Activated gamma-delta T cell (primary cell): ENCODE measurements around the gene KCNMA1.
"Not testable (repeated sequence)": the region's sequence is repeated elsewhere in the genome, so short reads cannot be mapped to it uniquely, and the experiment has no call there.

ENCODE experiments used
- DNase-seq: peaks from one replicate; lab custom pipeline; 2025; lab: John Stamatoyannopoulos, UW

The KCNMA1 gene

DNA sequence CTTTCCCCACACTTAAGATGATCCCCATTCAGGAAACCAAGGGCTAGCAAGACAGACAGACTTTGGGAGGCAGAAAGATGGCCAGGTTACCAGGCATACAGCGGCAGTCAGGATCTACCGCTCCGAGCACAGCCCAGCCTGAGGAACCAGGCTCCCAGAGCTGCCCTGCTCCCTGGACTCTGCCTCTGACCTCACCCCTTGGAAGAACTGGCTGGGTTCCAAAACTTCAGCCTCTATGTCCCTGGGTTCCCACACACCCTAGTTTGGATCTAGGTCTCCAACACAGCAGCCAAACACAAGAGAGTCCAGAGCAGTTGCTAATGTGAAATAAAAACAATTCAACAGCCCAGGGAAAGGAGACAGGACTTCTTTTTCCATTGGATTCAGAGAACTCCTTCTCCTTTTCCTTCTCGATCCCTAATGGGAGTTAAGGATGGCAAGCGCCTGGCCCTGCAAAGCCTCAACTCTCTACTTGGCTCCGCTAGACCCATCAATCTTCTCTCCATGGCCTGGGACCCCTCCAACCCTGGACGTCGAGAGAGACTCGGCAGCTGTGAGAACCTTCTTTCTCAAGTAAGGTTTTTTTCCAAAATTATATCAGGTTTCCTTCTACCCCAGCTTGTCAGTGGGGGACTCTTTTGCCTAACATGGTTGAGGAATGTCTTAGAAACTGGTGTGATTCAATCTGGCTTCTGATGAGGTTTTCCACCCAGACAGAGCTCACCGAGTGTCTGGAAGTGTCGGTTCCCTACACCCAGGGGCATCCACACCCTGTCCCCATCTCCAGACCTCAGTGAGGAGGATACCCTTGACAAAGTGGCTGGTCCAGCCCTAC lies 219.6 kb downstream of the KCNMA1 start:
- no peak for DNase-seq

DNA sequence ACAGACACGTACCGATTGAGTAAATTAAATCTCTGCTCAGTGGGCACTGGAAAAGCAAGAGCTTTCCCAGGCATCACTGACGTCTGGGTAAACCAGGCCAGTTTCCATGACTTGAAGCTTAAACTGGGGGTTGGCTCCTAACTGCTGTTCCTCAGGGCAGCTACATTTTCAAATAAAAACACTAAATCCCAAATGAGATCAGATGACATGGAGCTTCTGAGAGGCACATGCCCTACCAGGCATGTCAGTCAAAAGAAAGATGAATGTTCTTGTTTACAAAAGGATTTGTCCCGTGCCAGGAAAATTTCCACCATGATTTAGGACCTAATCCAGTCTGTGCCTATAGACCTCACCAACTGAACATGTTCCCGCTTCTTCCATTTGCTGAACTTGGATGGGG lies 220.2 kb downstream of the KCNMA1 start:
- DNase-seq = no peak

DNA sequence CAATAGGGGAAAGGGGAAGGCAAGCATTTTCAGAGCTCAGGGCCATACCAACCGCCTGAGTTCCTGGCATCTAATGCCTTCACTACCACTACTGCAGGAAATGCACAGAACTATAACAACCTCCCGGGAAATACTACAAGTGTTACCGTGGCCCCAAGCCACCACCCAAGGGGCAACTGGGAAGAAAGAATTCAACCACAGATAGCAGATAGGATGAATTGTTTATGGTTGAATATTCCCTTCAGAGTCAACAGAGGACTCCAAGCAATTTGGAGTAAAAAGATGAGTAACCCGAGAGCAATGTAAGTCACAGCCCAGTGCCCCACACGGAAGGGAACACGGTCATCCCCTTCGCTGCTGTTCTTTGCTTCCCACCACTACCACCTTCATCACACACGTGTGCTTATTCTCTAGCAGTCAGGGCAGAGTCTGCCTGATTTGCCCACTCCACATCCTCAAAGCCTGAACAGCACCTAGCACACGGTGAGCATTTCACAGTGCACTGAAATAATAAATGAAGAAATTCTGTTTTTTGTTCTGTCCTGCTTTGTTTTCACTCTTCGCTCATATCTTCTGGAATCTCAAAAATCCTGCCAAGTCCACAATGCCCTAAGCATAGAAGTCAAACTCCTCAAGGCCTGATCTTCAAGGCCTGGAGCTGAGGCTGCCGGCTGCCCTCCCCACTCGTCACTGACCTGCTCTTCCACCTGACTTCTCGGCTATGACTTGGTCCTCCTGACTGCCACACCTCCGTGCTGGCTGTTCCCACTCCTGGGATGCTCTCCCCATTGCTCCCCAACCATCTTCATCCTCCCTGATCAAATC lies 221.1 kb downstream of the KCNMA1 start:
- DNase-seq = no peak

DNA sequence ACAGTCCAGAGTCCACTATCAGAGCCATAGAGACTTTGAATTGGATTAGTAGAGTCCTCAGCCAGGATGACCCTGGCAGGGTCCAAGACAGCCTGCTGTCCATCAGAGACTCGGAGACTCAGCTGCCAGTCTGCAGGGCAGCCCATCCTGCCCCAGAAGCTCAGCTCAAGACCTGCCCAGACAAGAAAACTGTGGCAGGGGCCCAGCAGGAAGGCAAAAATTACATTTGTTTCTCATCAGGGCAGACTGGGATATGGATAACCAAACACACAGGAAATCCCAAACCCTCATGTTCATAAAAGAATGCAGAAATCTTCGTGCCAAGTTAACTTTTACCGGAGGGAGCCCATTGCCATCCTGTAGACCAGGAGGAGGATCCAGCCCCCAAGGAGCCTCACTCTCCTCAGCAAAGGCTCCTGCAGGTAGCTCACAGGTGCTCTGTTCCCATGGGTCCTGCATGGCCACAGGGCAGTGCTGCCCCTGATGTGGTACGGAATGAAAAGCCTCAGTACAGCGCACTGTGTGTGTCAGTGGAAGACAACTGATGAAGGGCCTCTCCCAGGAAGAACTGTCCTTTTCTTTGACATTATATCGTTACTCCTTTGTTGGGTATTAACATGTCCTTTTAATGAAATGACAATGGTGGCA lies 222.2 kb downstream of the KCNMA1 start:
- no peak for DNase-seq

DNA sequence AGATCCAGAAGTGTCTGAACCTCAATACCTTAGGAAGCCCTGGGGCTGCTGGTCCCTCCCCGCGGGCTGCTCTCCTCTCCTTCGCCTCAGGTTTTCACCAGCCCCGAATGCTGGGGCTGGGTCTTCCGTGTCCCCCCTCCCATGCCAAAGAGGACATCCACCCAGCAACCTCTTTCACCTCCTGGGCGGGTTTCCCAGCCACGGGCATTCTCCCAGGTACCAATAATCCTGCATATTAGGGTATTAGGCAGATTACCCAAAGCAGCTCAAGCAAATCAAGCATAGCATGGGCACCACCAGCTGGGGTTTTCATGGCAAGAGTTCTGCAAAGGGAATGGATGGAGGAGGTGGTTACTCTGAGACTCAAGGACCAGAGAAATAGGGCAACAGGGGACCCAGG lies 224.4 kb downstream of the KCNMA1 start:
- no peak for DNase-seq

DNA sequence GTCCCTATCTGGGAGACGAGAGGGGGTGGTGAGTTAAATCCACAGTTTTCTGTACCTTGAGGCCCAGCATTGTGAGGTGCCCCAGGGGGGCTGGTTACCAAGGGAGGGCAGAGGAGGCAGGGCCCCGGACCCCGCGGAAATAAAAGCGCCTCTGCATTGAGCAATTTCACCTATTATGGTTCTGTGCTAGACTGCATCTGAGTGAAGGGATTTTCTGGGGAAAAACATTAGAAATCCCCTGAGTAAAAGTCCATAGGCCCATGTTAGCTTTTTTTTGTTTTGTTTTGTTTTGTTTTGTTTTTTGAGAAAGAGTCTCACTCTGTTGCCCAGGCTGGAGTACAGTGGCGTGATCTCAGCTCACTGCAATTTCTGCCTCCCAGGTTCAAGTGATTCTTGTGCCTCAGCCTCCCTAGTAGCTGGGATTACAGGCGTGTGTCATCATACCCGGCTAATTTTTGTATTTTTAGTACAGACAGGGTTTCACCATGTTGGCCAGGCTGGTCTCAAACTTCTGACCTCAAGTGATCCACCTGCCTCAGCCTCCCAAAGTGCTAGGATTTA lies 225.0 kb downstream of the KCNMA1 start:
- not testable (repeated sequence) for DNase-seq

DNA sequence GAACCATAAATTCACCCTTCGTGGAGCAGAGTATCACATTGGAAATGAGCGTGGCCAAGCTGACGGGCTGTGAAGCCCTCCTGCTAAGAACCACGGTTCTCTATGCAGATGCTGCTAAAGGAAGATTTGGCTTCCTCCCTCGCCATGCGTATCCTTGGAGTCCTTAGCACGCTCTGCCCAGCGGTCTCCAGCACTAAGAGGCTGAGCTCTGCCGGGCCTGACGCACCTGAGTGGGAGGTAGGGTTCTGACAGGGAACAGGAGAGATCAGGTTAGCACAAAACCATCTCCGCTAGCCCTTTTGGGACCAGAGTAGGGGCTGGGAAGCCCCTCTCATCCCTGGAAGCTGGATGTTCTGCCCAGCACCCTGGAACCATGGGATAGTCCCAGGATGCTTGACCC lies 225.8 kb downstream of the KCNMA1 start:
- DNase-seq = no peak

DNA sequence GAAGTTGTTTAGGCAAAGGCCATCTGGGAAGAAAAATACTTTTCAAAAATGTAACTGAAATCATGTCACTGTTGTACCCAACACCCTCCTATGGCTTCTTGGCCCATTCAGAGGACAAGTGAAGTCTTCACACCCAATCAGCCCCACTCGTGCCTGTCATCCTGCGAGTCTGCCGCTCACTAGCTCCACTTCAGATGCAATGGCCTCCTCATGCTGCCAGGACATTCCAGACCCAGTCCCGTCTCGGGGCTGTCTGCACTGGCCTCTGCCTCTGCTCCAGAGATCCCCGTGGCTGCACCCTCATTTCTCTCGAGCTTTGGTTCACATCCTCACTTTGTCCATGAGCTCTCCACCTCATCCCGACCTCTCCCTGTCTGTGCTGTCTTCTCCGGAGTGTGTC lies 227.1 kb downstream of the KCNMA1 start:
- no peak for DNase-seq

DNA sequence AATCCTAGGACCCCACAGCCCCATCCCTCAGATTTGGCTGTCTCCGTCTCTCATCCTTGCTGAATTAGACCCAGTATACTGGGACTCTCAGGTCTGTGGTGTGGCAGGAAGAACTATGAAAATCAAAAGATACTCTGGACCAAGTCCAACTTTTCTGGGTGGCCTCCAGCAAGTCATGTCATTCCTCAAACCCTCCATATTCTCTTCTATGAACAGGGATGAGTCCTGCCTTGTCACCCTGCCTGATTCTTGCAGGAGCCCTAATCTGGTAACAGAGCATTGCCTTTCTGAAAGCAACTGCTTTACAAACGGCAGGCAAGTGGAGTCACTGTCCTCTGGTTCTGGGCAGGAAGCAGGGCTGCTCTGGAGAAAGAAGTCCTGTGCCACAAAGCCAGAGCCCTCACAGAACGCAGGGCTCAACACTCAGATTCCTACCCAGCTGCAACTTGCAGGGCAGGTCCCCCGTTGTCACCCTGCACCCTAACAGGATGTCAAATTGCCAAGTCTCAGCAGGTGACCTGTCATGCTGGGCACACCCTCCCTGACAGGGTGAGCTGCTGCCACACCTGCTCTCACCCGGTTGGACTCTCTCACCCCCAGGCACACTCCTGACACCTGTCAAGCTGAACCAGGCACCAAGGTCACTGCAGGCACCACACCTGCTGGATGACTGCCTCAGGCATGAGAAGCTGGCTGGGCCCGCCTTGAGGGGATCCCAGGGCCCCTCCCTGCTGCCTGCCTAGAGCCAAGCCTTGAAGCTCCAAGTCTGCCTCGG lies 227.7 kb downstream of the KCNMA1 start:
- DNase-seq = no peak

DNA sequence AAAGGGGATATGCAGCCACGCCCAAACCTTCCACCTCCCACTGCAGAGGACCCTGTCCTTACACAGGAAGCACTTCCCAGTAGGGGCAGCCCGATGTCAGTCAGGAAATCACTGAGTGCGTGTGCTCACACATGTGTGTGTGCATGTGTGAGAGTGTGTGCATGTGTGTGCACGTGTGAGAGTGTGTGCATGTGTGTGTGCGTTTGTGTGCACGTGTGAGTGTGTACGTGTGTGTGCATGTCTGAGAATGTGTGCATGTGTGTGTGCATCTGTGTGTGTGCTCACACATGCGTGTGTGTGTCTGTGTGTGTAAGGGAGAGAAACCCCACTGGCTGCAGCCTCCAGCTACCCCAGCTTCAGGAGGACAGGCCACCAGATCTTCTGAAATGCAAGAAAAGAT lies 229.3 kb downstream of the KCNMA1 start:
- no peak for DNase-seq

DNA sequence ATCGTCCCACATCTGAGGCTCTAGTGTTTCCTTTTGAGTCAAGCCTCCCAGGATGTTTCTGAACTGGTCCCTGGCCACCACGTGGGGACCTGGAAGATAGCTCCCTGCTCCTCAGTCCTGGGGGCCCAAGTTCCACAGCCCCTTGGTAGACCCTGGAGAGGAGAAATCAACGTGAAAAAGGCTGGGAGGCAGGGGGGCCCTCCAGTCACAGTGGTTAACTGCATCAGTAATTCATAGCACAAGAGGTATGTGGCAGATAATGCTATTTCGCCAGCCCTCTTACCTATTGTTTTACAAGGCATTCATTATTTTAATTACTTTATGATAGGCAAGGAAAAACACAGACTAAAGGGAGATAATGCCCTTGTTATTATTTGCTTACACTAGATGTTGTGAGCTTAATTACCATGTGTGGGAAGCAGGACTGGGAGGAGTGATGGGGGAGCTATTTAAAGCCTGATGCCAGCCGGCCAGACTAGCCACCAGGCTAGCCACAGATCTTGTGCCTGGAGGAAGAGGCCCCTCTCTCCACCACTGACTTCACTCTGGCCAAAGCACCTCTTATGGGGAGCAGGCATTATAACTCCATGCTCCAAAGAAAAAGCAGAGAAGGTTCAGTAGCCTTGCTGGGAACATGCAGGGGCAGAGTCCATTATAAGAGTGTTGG lies 230.7 kb downstream of the KCNMA1 start:
- no peak for DNase-seq

DNA sequence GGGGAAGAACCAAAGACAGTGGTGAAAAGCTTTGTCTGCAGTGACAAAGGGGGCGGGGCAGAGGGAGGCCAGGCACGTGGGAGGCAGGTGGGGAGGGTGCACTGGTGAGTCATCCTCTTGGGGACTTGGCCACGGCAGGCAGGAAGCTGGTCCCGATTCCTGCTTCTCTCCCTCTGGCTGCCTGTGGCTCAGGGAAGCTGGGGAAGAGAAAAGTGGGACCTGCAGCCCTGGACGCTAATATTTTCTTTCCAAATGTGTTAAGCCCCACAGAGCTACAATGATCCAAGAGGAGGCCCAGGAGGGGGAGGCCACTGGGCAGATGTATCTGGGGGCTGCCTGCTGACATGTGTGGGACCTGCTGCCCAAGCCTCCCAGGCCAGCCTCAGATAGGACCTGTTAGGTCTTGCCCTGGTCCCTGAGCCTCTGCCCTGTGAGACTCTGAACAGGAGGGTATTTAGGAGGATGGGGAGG lies 231.8 kb downstream of the KCNMA1 start:
- no peak for DNase-seq

DNA sequence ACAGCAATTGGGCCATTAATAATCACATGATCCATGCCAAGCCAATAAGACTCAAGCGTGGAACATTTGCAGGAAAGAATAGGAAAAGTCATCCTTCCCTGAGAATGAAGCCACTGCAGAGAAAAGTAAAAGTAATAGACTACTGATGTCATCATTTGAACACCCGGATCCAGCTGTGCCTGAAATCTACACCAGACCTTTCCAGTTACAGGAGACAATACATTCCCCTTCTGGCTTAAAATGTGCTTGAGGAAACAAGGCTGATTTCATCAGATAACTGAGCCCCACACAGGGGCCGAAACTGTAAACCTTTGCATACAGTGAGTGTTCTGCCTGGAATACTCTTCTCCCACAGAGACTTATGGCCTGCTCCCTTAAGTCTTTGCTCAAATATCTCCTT lies 232.8 kb downstream of the KCNMA1 start:
- DNase-seq = no peak

DNA sequence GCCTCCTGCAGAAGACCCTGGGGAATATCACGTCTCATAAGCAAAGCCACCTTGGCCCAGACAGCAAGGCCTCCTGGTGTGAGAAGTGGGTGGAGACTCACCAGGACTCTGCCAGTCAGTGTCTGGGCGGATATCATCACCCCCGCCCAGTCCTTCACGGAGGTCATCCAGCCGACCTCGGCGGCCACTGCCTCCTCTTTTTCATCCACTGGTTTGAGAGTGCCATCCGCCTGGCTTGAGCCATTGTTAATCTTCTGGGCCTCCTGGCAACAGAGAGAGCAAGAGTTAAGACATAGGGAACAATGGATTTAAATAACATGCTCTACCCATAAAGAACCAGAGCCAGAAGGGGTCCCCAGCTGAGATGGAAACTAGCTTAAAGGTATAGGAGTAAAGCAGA lies 233.8 kb downstream of the KCNMA1 start:
- DNase-seq = no peak

DNA sequence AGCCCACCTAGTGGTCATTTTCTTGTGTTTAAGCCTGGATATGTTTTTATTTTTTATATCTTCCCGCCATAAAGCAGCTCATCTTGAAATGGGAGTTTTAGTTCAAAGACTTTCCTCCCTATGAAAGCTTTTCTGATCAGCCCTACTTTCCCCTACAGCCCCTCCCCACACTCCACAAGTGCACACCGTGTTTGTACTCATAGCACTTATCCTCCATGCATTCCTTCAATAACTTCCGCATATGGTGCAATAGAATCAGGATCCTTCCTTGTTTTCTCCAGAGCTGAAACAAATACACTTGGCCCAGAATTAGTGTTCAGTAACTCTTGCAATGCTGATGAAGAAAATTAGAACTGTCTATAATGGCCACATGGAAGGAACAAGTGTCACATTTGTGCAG lies 235.9 kb downstream of the KCNMA1 start:
- DNase-seq = no peak

DNA sequence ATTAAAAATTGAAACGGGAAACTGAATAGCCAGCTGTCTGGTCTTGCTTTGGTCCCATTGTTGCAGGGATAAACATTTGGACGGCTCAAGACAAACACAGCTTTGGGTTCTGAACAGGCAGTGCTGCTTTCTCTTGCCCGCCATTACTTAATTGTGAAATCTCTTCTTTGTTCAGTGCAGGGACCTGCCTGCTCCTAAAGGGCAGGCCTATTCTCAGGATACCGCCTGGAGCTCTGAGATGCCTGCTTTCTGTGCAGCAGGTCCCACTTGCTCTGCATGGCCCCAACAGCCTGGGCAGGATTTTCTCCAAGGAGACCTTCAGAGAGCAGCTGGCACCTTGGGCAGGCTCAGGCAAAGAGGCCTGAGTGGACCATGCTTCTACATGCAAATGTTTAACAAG lies 237.6 kb downstream of the KCNMA1 start:
- DNase-seq = no peak

DNA sequence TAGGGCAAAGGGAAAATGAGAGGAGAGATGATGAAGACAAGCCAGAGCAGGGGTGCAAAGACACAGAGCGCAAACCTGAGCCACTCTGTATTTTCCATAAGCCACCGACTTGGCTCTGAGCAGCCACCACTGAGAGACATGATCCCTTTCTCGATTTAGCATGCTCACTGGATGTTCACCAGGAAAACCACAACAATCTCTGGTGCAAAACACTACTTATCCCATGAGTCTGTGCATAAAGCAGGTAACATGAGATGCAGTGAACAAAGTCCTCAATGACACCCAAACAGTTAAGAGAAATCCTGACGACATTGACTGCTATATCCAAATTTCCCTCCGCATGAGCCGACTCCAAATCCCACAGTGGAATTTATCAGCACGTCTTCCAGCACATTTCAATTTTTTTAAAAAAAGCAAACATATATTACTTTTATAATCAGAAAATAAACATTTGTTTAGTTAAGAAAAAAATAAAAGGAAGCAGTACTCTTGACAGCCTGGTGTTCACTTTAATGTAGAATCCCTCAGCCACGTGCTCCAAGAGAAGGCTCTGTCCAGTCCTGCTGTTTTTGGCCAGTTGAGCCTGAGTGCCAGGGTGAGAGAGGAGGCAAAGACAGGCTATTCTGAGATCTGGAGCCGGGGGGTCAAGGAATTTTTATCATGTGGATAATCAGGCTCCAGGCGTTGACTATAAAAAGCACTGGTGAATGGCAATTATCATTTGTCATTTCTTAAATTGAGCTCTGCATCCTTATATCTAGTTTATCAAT lies 238.4 kb downstream of the KCNMA1 start:
- no peak for DNase-seq

DNA sequence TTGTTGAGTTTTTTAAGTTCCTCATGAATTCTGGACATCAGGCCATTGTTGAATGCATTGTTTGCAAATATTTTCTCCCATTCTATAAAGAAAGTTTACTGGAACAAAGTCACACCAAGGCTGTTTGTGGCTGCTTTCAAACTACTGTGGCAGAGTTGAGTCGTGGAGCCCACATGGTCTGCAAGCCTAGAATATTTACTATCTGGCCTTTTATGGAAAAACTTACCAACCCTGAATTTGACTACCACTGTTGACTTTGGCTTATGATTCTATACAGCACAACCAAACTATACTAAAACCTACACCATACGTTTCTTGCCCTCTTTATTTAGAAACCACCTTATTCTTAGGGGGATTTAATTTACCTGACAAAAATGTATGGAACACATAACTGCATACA lies 239.1 kb downstream of the KCNMA1 start:
- DNase-seq = no peak

DNA sequence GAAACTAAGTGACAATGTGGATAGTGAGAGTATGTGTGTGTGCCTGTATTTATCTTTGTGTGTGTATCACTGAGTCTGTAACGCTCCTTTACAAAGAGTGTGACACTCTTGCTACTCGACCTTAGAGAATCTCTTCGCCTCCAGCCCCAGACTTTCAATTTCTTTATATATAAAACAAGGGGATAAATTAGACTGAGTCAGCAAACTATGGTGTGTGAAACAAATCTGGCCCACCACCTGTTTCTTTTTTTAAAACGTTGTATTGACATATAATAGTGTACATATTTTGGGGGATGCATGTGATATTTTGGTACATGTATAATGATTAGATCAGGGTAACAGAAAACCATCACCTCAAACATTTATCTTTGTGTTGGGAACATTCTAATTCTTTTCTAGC lies 240.5 kb downstream of the KCNMA1 start:
- no peak for DNase-seq

DNA sequence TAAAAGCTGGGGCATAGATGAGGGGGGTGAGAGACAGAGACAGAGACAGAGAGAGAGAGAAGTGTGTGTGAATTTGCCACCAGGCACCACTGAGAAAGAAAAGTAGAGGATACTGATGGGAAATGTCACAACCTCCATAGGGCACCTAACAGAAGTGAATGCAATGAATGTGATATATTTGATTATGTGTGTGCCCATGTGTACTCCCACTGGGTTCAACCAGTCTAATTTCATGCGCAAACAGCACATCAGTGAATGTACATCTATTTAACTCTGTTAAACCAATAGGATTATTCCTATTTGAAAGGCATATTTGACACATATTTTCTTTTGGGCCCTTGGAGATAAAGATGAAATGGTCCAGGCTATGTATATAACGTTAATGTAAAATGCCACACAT lies 241.3 kb downstream of the KCNMA1 start:
- no peak for DNase-seq
